H1 (cell line): ENCODE data around the gene TPO. TPM values are rescaled to one million over a fixed set of nuclear protein-coding genes. Genes with fewer than 3 reads are reported as not detected.

Experiments used
- CTCF ChIA-PET: fragments of 300-600 bp; sonication (Branson Sonifier 250); formaldehyde crosslinking; loops from one replicate; lab custom pipeline; 2021; ENCODE audit not compliant: partially characterized antibody; lab: Charles Lee
- POLR2A ChIA-PET: fragments of 300-600 bp; sonication (Branson Sonifier 250); formaldehyde crosslinking; loops from one replicate; lab custom pipeline; 2021; ENCODE audit warnings: inconsistent platforms; ENCODE audit not compliant: partially characterized antibody; lab: Charles Lee
- DNase-seq, 2 experiments: peaks; one replicate each; pipeline versions ENCODE4 v3.0.0 to v3.0.0-alpha.2; 2010 to 2022; ENCODE audit warnings: low spot score in 2 of 2, low read depth in 1 of 2, mixed read lengths in 1 of 2
- FAIRE-seq: peaks from 2 replicates; lab custom pipeline; 2011; peaks lifted over from hg19 to GRCh38; lab: Jason Lieb, UNC
- H2AFZ ChIP-seq: 2 replicates; pipeline ENCODE4 v1.8.1; 2012; ENCODE audit warnings: low read length, inconsistent platforms
- H2AK5ac ChIP-seq: 2 replicates; pipeline ENCODE4 v1.6.1; 2013; ENCODE audit warnings: low read depth, low read length
- H2BK120ac ChIP-seq: replicated peaks from 2 replicates; pipeline ENCODE3; 2013; ENCODE audit warnings: low read depth, low read length, inconsistent platforms
- H2BK12ac ChIP-seq: 2 replicates; pipeline ENCODE4 v1.6.1; 2013; ENCODE audit warnings: low read depth, low read length
- H2BK15ac ChIP-seq: 2 replicates; pipeline ENCODE4 v1.6.1; 2013; ENCODE audit warnings: low read length
- H2BK20ac ChIP-seq: 2 replicates; pipeline ENCODE4 v1.6.1; 2013; ENCODE audit warnings: low read length
- H2BK5ac ChIP-seq: 2 replicates; pipeline ENCODE4 v1.6.1; 2013; ENCODE audit warnings: low read depth, low read length
- H3K14ac ChIP-seq: 2 replicates; pipeline ENCODE4 v1.6.1; 2013; ENCODE audit warnings: inconsistent platforms; ENCODE audit not compliant: insufficient read length
- H3K18ac ChIP-seq: 2 replicates; pipeline ENCODE4 v1.6.1; 2013; ENCODE audit warnings: low read length; ENCODE audit errors: extremely low read depth
- H3K23ac ChIP-seq: 2 replicates; pipeline ENCODE4 v1.6.1; 2013; ENCODE audit warnings: inconsistent platforms; ENCODE audit not compliant: insufficient read length
- H3K23me2 ChIP-seq: 2 replicates; pipeline ENCODE4 v1.6.1; 2013; ENCODE audit warnings: low read depth, low read length
- H3K27ac ChIP-seq: 2 replicates; pipeline ENCODE4 v1.6.1; 2011; ENCODE audit warnings: low read depth, low read length, inconsistent platforms
- H3K27me3 ChIP-seq, 4 experiments: replicated peaks in 1 of 4; 1 replicate in 1 of 4; 2 replicates in 3 of 4; pipeline versions ENCODE4 v1.6.1 to v1.8.1; 2011 to 2013; ENCODE audit warnings: low read length in 3 of 4, mild to moderate bottlenecking in 3 of 4, inconsistent platforms in 2 of 4, mixed read lengths in 2 of 4, moderate library complexity in 1 of 4; ENCODE audit not compliant: control insufficient read depth in 3 of 4, insufficient read depth in 3 of 4; ENCODE audit errors: extremely low read depth in 1 of 4
- H3K36me3 ChIP-seq, 4 experiments: 2 replicates each; pipeline versions ENCODE4 v1.6.1 to v1.8.1; 2011 to 2013; ENCODE audit warnings: mild to moderate bottlenecking in 4 of 4, low read length in 3 of 4, moderate library complexity in 2 of 4, control low read depth in 1 of 4, inconsistent platforms in 1 of 4; ENCODE audit not compliant: insufficient read depth in 4 of 4, control insufficient read depth in 2 of 4
- H3K4ac ChIP-seq: replicated peaks from 2 replicates; pipeline ENCODE3; 2013; ENCODE audit warnings: low read length, low read depth, mixed read lengths, inconsistent platforms; ENCODE audit not compliant: insufficient read length
- H3K4me1 ChIP-seq, 4 experiments: replicated peaks in 1 of 4; 1 replicate in 1 of 4; 2 replicates in 3 of 4; pipeline versions ENCODE4 v1.6.1 to v1.8.1; 2011 to 2013; ENCODE audit warnings: low read length in 3 of 4, inconsistent platforms in 2 of 4, mixed read lengths in 1 of 4; ENCODE audit not compliant: insufficient read depth in 4 of 4, control insufficient read depth in 3 of 4
- H3K4me2 ChIP-seq, 2 experiments: 2 replicates each; pipeline versions ENCODE4 v1.6.1 to v1.8.1; 2011 to 2013; ENCODE audit warnings: low read depth in 2 of 2, low read length in 2 of 2, control low read depth in 1 of 2, inconsistent platforms in 1 of 2, mild to moderate bottlenecking in 1 of 2; ENCODE audit not compliant: insufficient read depth in 1 of 2
- H3K4me3 ChIP-seq, 4 experiments: fragments of 200-600, 300-600 bp in 1 of 4; sonication (generic), shearing (Covaris generic), sonication (Bioruptor Twin) in 1 of 4; 2 replicates each; pipeline versions ENCODE4 v1.5.1 to v1.8.1; 2011 to 2016; ENCODE audit warnings: low read length in 4 of 4, low read depth in 3 of 4, control low read depth in 2 of 4, inconsistent platforms in 2 of 4, mild to moderate bottlenecking in 2 of 4, mixed read lengths in 1 of 4, moderate library complexity in 1 of 4; ENCODE audit not compliant: insufficient read depth in 2 of 4; ENCODE audit errors: extremely low read depth in 1 of 4
- H3K56ac ChIP-seq: replicated peaks from 2 replicates; pipeline ENCODE3; 2013; ENCODE audit warnings: low read depth, mild to moderate bottlenecking, mixed read lengths, low read length, inconsistent platforms; ENCODE audit not compliant: insufficient read length
- H3K79me1 ChIP-seq: 2 replicates; pipeline ENCODE4 v1.6.1; 2013; ENCODE audit warnings: low read depth, low read length, control low read depth
- H3K79me2 ChIP-seq, 2 experiments: 2 replicates each; pipeline versions ENCODE4 v1.6.1 to v1.8.1; 2012 to 2013; ENCODE audit warnings: low read length in 2 of 2, mild to moderate bottlenecking in 2 of 2, inconsistent platforms in 1 of 2; ENCODE audit not compliant: insufficient read depth in 2 of 2, control insufficient read depth in 1 of 2
- H3K9ac ChIP-seq, 4 experiments: replicated peaks in 1 of 4; 1 replicate in 1 of 4; 2 replicates in 3 of 4; pipeline versions ENCODE4 v1.6.1 to v1.8.1; 2011 to 2013; ENCODE audit warnings: low read depth in 3 of 4, low read length in 3 of 4, control low read depth in 2 of 4, mild to moderate bottlenecking in 2 of 4, moderate library complexity in 2 of 4, inconsistent platforms in 1 of 4; ENCODE audit errors: extremely low read depth in 1 of 4
- H3K9me3 ChIP-seq, 2 experiments: 2 replicates each; pipeline versions ENCODE4 v1.6.1 to v1.8.1; 2012 to 2013; ENCODE audit warnings: mild to moderate bottlenecking in 2 of 2, moderate library complexity in 2 of 2, control low read depth in 1 of 2, inconsistent platforms in 1 of 2, low read depth in 1 of 2, low read length in 1 of 2, mixed read lengths in 1 of 2; ENCODE audit not compliant: insufficient read depth in 2 of 2
- H4K20me1 ChIP-seq, 2 experiments: replicated peaks in 1 of 2; 2 replicates each; pipeline versions ENCODE3 to v1.8.1; 2011 to 2013; ENCODE audit warnings: inconsistent platforms in 2 of 2, low read length in 2 of 2, mild to moderate bottlenecking in 1 of 2; ENCODE audit not compliant: insufficient read depth in 2 of 2, control insufficient read depth in 1 of 2
- H4K5ac ChIP-seq: 2 replicates; pipeline ENCODE4 v1.6.1; 2013; ENCODE audit warnings: low read length, low read depth, mixed read lengths, inconsistent platforms; ENCODE audit not compliant: insufficient read length
- H4K8ac ChIP-seq: 2 replicates; pipeline ENCODE4 v1.8.0; 2013; ENCODE audit warnings: mild to moderate bottlenecking, moderate library complexity, low read length, inconsistent platforms; ENCODE audit not compliant: insufficient read depth; ENCODE audit errors: extremely low read depth
- H4K91ac ChIP-seq: replicated peaks from 2 replicates; pipeline ENCODE3; 2013; ENCODE audit warnings: low read length, mixed read lengths, inconsistent platforms; ENCODE audit not compliant: insufficient read length
- ATF3 ChIP-seq: IDR thresholded peaks from 2 replicates; pipeline ENCODE4 v1.6.1; 2011; ENCODE audit warnings: low read depth, mild to moderate bottlenecking, low read length; ENCODE audit not compliant: insufficient read depth
- BCL11A ChIP-seq, 2 experiments: IDR thresholded peaks; one replicate each; pipeline ENCODE4 v1.6.1; 2011; ENCODE audit warnings: low read depth in 2 of 2, low read length in 2 of 2, mild to moderate bottlenecking in 2 of 2
- BRCA1 ChIP-seq: IDR thresholded peaks from 2 replicates; pipeline ENCODE4 v1.6.1; 2012; ENCODE audit warnings: low read depth, low read length, improper control_type of control experiment
- CEBPB ChIP-seq: IDR thresholded peaks from 2 replicates; pipeline ENCODE4 v1.6.1; 2012; ENCODE audit warnings: low read depth, low read length
- CHD1 ChIP-seq: IDR thresholded peaks from 2 replicates; pipeline ENCODE4 v1.6.1; 2012; ENCODE audit warnings: low read depth, low read length, improper control_type of control experiment
- CTBP2 ChIP-seq: IDR thresholded peaks from 2 replicates; pipeline ENCODE4 v1.7.0; 2011; ENCODE audit warnings: borderline replicate concordance, mild to moderate bottlenecking, moderate library complexity, mixed read lengths, low read length; ENCODE audit not compliant: insufficient read depth, insufficient read length
- RFX5 ChIP-seq: IDR thresholded peaks from 2 replicates; pipeline ENCODE4 v1.6.1; 2011; ENCODE audit warnings: low read depth, low read length, improper control_type of control experiment, borderline replicate concordance
- SP1 ChIP-seq: IDR thresholded peaks from 2 replicates; pipeline ENCODE4 v1.6.1; 2011; ENCODE audit warnings: low read depth, low read length
- TAF1 ChIP-seq: IDR thresholded peaks from 2 replicates; pipeline ENCODE4 v1.6.1; 2011; ENCODE audit warnings: mild to moderate bottlenecking, low read depth, low read length
- TCF12 ChIP-seq: IDR thresholded peaks from 2 replicates; pipeline ENCODE4 v1.6.1; 2011; ENCODE audit warnings: low read depth, mild to moderate bottlenecking, low read length
- ZNF274 ChIP-seq: IDR thresholded peaks from 2 replicates; pipeline ENCODE4 v1.7.0; 2012; ENCODE audit warnings: low read length, borderline replicate concordance; ENCODE audit errors: extremely low read depth
- WGBS, 2 experiments: shearing (Covaris generic) in 1 of 2; methylation state at CpG; one replicate each; pipeline versions ENCODE4 v1.1.6 to v1.1.7; 2013 to 2015; ENCODE audit warnings: low lambda C conversion rate in 2 of 2, mixed read lengths in 2 of 2, inconsistent platforms in 1 of 2, low coverage in 1 of 2, missing lambda C conversion rate in 1 of 2; ENCODE audit not compliant: insufficient replicate concordance in 2 of 2, insufficient coverage in 1 of 2, insufficient read length in 1 of 2; ENCODE audit errors: extremely low coverage in 1 of 2, missing lambda C conversion rate in 1 of 2; 5-methylcytosine and 5-hydroxymethylcytosine counted together
- polyA plus RNA-seq, 7 experiments: library from polyadenylated mRNA; depleted of rRNA in 3 of 7; stranded (reverse) in 5 of 7; unstranded in 2 of 7; fragments of >200 nt in 5 of 7; fragments of 200-250 nt in 2 of 7; gene quantifications; 1 replicate in 5 of 7; 2 replicates in 1 of 7; 4 replicates in 1 of 7; pipeline versions ENCODE4 v1.2.1 to v1.2.3, GENCODE V29; 2011 to 2013; ENCODE audit warnings: missing spikeins in 2 of 7, mixed read lengths in 2 of 7
- total RNA-seq: library from RNA; stranded (reverse); fragmentation: NEBNext Ultra II Directional; extraction: Animal tissue kit (Norgen Biotek cat#: 25700); gene quantifications from 2 replicates; pipeline ENCODE4 v1.2.1, GENCODE V29; 2021

TPO gene
- total and polyA plus RNA-seq, 2 of the 8 experiments (the other 6 are each of a cell fraction or from before 2014, with no cell fraction given) = not detected

GRCh38 chr2:1476617-1477195, 63.4 kb downstream of the TPO start:
- no peak overlapping the region for H4K5ac ChIP-seq
- WGBS, 2 experiments = 96% methylated on average over 20 of the region's 30 CpGs; no CpG with 5 or more reads in 1 of the 2 experiments
- no peaks in the 10 kb centered on the region for H3K36me3 ChIP-seq
- H3K4me2 ChIP-seq = no peak overlapping the region
- no peak overlapping the region for H4K8ac ChIP-seq
- H3K23ac ChIP-seq = no peak overlapping the region
- H3K79me1 ChIP-seq = no peaks in the 10 kb centered on the region
- no peaks in the 10 kb centered on the region; a peak in 1 of 7 replicates for H3K27me3 ChIP-seq
- H2AFZ ChIP-seq = no peak overlapping the region
- no peak overlapping the region for H3K4me3 ChIP-seq
- no peak overlapping the region for H2AK5ac ChIP-seq
- H3K9ac ChIP-seq = no peak overlapping the region
- no peak overlapping the region for H2BK20ac ChIP-seq
- H3K4ac ChIP-seq = no peak overlapping the region
- no peak overlapping the region for H2BK12ac ChIP-seq
- H2BK5ac ChIP-seq = no peak overlapping the region
- POLR2A ChIA-PET = no interaction called here
- TF ChIP-seq ZNF274 (no peak), TAF1 (no peak), CTBP2 (no peak), RFX5 (no peak), BRCA1 (no peak), CHD1 (no peak), BCL11A (IDR thresholded peaks at IDR 0.05; ENCODE audit: low read depth in 2 of 2, low read length in 2 of 2) (no peak), ATF3 (no peak), TCF12 (no peak), SP1 (no peak), CEBPB (no peak)
- H3K9me3 ChIP-seq = peaks cover 3 to 13% of the 10 kb centered on the region in 2 experiments; a peak in 2 of 4 replicates
- FAIRE-seq = no peak
- no peak overlapping the region for H3K27ac ChIP-seq
- no peaks in the 10 kb centered on the region; the same call in 1 of the 2 replicates for H3K23me2 ChIP-seq
- H3K56ac ChIP-seq = no peak overlapping the region
- H3K18ac ChIP-seq = no peak overlapping the region
- H3K14ac ChIP-seq = no peak overlapping the region
- H4K91ac ChIP-seq = no peak overlapping the region
- H2BK120ac ChIP-seq = no peak overlapping the region
- peaks cover 0 to 3% (median 0%) of the 10 kb centered on the region in 4 experiments; a peak in 1 of 7 replicates for H3K4me1 ChIP-seq
- H3K79me2 ChIP-seq = no peaks in the 10 kb centered on the region
- H4K20me1 ChIP-seq = peaks cover 0 to 1% of the 10 kb centered on the region in 2 experiments
- H2BK15ac ChIP-seq = no peak overlapping the region
- DNase-seq = no peak
- CTCF ChIA-PET = interaction anchor here (1.1 to 2.2 kb wide), 5 partner anchors 11 to 114 kb away, joined by 3 to 8 read pairs (median 4); no protein-coding TSS in a partner anchor
